Activated CD8-positive, alpha-beta memory T cell treated with anti-CD3 and anti-CD28 coated beads, Interleukin-2, amount 10 ng/mL, durations not matched to agents 7 days and 5 days (primary cell): ENCODE results near the gene ICA1. TPM values are rescaled to one million over a fixed set of nuclear protein-coding genes. Genes with fewer than 3 reads are reported as not detected.
"Not testable (repeated sequence)": the region's sequence is repeated elsewhere in the genome, so short reads cannot be mapped to it uniquely, and the experiment has no call there.

Experiments used
- ATAC-seq: fragments of 150-1000 bp; cut with Tn5 transposase; one replicate; pipeline ENCODE4 v1.10.0; 2021; ENCODE audit warnings: moderate library complexity
- CTCF ChIA-PET: fragments of 350-600 bp; sonication (Branson Sonifier 250); formaldehyde crosslinking; loops from one replicate; lab custom pipeline; 2021; ENCODE audit warnings: antibody characterized with exemption; lab: Charles Lee
- DNase-seq: peaks from one replicate; pipeline ENCODE4 v3.0.0-alpha.2; 2020
- H3K27ac Mint-ChIP-seq: one replicate; pipeline ENCODE4 v1.8.0; 2021; ENCODE audit warnings: mild to moderate bottlenecking, mixed read lengths
- H3K27me3 Mint-ChIP-seq: one replicate; pipeline ENCODE4 v1.8.0; 2021; ENCODE audit warnings: mixed read lengths
- H3K36me3 Mint-ChIP-seq: one replicate; pipeline ENCODE4 v1.8.0; 2021; ENCODE audit warnings: mild to moderate bottlenecking, mixed read lengths
- H3K4me1 Mint-ChIP-seq: one replicate; pipeline ENCODE4 v1.8.0; 2021; ENCODE audit warnings: mixed read lengths
- H3K4me3 Mint-ChIP-seq: one replicate; pipeline ENCODE4 v1.8.0; 2021; ENCODE audit warnings: mild to moderate bottlenecking, moderate library complexity, mixed read lengths
- H3K9me3 Mint-ChIP-seq: one replicate; pipeline ENCODE4 v1.8.0; 2022; ENCODE audit warnings: low read depth, mixed read lengths
- total RNA-seq, 2 experiments: library from RNA; stranded (reverse); gene quantifications; one replicate each; pipeline ENCODE4 v1.2.3, GENCODE V29; 2021

ICA1 gene
- total RNA-seq, 2 experiments from 2014 or later: 2.7 to 3.4 TPM

- CTCF ChIA-PET: no interaction called here
- DNase-seq: no peak
- Mint-ChIP-seq H3K4me1 (no peaks in the 10 kb centered on the region), H3K36me3 (peaks cover 27% of the 10 kb centered on the region), H3K27me3 (no peaks in the 10 kb centered on the region), H3K9me3 (no peaks in the 10 kb centered on the region), H3K4me3 (no peak overlapping the region), H3K27ac (no peak overlapping the region)
- ATAC-seq: no peak
These were observed 172.8 kb downstream of the ICA1 start for GRCh38 chr7:8089036-8089780.

DNA sequence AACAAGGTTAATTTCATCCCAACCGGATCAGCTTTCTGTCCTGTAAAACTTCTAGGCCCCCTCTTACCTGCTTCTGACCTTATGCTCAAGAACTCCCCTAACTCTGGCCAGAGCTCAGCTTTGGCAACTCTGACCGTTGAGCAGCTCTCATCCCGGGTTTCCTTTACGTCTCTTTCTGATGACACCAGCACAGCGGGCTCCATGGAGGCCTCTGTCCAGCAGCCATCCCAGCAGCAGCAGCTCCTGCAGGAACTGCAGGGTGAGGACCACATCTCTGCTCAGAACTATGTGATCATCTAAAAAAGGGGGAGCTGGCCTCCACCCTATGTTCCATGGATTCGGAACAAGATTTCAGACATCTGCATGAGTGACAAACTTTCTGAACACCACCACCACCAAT is 175.7 kb downstream of the ICA1 start:
- Mint-ChIP-seq H3K4me3 (no peak overlapping the region), H3K36me3 (peaks cover 26% of the 10 kb centered on the region), H3K4me1 (no peaks in the 10 kb centered on the region), H3K9me3 (no peaks in the 10 kb centered on the region), H3K27me3 (no peaks in the 10 kb centered on the region), H3K27ac (no peak overlapping the region)
- no peak for ATAC-seq
- DNase-seq: no peak
- CTCF ChIA-PET: interaction anchor here (1.3 to 2.3 kb wide), 2 partner anchors 12 to 50 kb away, joined by 3 to 9 read pairs; no protein-coding TSS in a partner anchor

DNA sequence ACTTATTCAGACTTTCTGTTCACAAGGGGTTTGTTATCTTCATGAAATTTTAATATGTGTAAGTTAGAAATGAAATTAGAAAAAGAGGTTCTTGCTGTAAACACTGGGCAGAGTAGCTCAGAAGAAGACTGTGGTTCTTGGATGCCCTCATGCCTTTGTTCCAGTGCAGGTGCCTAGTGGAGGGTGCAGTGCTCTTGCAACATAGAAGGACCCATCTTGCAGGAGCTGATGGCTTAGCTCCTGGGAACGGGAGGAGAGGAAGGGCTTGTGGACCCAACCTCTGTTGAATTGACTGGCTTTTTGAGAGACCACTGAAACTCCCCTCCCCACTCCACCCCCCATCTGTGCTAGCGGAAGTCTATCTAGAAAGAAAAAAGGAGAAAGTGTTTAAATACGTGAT is 176.5 kb downstream of the ICA1 start:
- Mint-ChIP-seq H3K36me3 (peaks cover 26% of the 10 kb centered on the region), H3K27ac (no peak overlapping the region)

GRCh38 chr7:8084836-8085235 is 177.1 kb downstream of the ICA1 start:
- peaks cover 24% of the 10 kb centered on the region for H3K36me3 Mint-ChIP-seq
- no peaks in the 10 kb centered on the region for H3K9me3 Mint-ChIP-seq
- no peaks in the 10 kb centered on the region for H3K4me1 Mint-ChIP-seq
- ATAC-seq (no peak), DNase-seq (no peak)
- H3K4me3 Mint-ChIP-seq: no peak overlapping the region
- no peaks in the 10 kb centered on the region for H3K27me3 Mint-ChIP-seq
- CTCF ChIA-PET: interaction anchor here (0.6 to 2.3 kb wide), 5 partner anchors 11 to 404 kb away, joined by 3 to 9 read pairs (median 3); no protein-coding TSS in a partner anchor
- H3K27ac Mint-ChIP-seq: no peak overlapping the region

More for the DNA sequence above, 176.5 kb downstream of the ICA1 start:
- DNase-seq (no peak), ATAC-seq (no peak)
- Mint-ChIP-seq H3K4me1 (no peaks in the 10 kb centered on the region), H3K27me3 (no peaks in the 10 kb centered on the region), H3K9me3 (no peaks in the 10 kb centered on the region), H3K4me3 (no peak overlapping the region)
- CTCF ChIA-PET: interaction anchor here (0.9 to 2.3 kb wide), 3 partner anchors 12 to 105 kb away, joined by 3 to 9 read pairs (median 4); no protein-coding TSS in a partner anchor

DNA sequence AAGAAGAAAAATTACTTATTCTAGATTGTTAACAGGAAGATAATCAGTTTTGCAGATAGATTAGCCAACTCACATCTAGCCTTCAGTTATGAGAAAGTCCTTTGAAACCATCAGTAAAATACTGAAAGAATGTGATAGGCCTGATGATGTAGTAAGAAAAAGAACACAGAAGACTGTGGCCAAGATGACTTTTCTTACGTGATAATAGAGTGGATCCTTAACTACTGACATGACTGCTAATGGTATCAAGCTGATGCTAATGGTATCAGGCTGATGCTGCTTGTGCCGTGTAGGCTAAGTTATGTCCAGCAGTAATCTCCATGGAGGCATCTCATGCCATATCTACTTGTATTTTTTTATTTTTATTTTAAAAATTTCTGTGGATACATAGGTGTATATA is 179.2 kb downstream of the ICA1 start:
- Mint-ChIP-seq H3K4me3 (no peak overlapping the region), H3K27ac (no peak overlapping the region), H3K36me3 (peaks cover 21% of the 10 kb centered on the region), H3K4me1 (no peaks in the 10 kb centered on the region), H3K27me3 (no peaks in the 10 kb centered on the region), H3K9me3 (no peaks in the 10 kb centered on the region)
- DNase-seq (no peak), ATAC-seq (no peak)
- CTCF ChIA-PET: no interaction called here

GRCh38 chr7:8078418-8078817 is 183.5 kb downstream of the ICA1 start:
- CTCF ChIA-PET: interaction anchor here (0.7 kb wide), 1 partner anchor 77 kb away, joined by 3 read pairs; no protein-coding TSS in a partner anchor

GRCh38 chr7:8070451-8071180 is 191.4 kb downstream of the ICA1 start:
- no peak overlapping the region for H3K27ac Mint-ChIP-seq
- DNase-seq (no peak), ATAC-seq (no peak)
- H3K9me3 Mint-ChIP-seq: no peaks in the 10 kb centered on the region
- peaks cover 57% of the 10 kb centered on the region for H3K36me3 Mint-ChIP-seq
- H3K4me1 Mint-ChIP-seq: no peaks in the 10 kb centered on the region
- H3K4me3 Mint-ChIP-seq: no peak overlapping the region
- CTCF ChIA-PET: interaction anchor here (0.9 kb wide), 1 partner anchor 81 kb away, joined by 3 read pairs; no protein-coding TSS in a partner anchor
- H3K27me3 Mint-ChIP-seq: no peaks in the 10 kb centered on the region

More at GRCh38 chr7:8078418-8078817, 183.5 kb downstream of the ICA1 start:
- ATAC-seq (no peak), DNase-seq (no peak)
- H3K9me3 Mint-ChIP-seq: no peaks in the 10 kb centered on the region
- peaks cover 24% of the 10 kb centered on the region for H3K36me3 Mint-ChIP-seq
- no peaks in the 10 kb centered on the region for H3K4me1 Mint-ChIP-seq
- H3K27ac Mint-ChIP-seq: no peak overlapping the region
- H3K27me3 Mint-ChIP-seq: no peaks in the 10 kb centered on the region
- no peak overlapping the region for H3K4me3 Mint-ChIP-seq

GRCh38 chr7:8068892-8069686 is 192.9 kb downstream of the ICA1 start:
- ATAC-seq (no peak), DNase-seq (no peak)
- no peaks in the 10 kb centered on the region for H3K4me1 Mint-ChIP-seq
- no peak overlapping the region for H3K27ac Mint-ChIP-seq
- peaks cover 63% of the 10 kb centered on the region for H3K36me3 Mint-ChIP-seq
- CTCF ChIA-PET: no interaction called here
- no peak overlapping the region for H3K4me3 Mint-ChIP-seq
- H3K27me3 Mint-ChIP-seq: no peaks in the 10 kb centered on the region
- no peaks in the 10 kb centered on the region for H3K9me3 Mint-ChIP-seq

DNA sequence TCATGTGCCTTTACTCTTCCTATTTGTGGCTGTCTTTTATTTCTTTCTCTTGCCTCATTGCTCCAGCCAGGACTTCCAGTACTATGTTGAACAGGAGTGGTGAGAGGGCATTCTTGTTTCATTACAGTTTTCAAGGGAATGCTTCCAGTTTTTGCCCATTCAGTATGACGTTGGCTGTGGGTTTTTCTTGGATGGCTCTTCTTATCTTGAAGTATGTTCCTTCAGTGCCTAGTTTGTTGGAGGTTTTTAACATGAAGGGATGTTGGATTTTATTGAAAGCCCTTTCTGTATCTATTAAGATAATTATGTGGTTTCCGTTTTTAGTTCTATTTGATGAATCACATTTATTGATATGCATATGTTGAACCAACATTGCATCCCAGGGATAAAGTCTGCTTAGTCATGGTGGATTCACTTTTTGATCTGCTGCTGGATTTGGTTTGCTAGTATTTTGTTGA is 196.6 kb downstream of the ICA1 start:
- H3K27me3 Mint-ChIP-seq: no peaks in the 10 kb centered on the region
- DNase-seq (no peak), ATAC-seq (no peak)
- H3K36me3 Mint-ChIP-seq: peaks cover 66% of the 10 kb centered on the region
- no peaks in the 10 kb centered on the region for H3K4me1 Mint-ChIP-seq
- CTCF ChIA-PET: no interaction called here
- H3K9me3 Mint-ChIP-seq: peaks cover 5% of the 10 kb centered on the region
- no peak overlapping the region for H3K4me3 Mint-ChIP-seq
- no peak overlapping the region for H3K27ac Mint-ChIP-seq

DNA sequence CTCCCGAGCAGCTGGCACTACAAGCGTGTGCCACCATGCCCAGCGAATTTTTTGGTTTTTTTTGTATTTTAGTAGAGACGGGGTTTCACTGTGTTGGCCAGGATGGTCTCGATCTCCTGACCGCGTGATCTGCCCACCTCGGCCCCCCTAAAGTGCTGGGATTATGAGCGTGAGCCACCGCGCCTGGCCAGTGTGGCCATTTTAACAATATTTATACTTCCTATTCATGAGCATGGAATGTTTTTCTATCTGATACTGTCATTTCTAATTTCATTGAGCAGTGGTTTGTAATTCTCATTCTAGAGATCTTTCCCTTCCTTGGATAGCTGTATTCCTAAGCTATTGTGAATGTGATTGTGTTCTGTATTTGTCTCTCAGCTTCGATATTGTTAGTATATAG is 197.1 kb downstream of the ICA1 start:
- Mint-ChIP-seq H3K4me1 (no peaks in the 10 kb centered on the region), H3K9me3 (peaks cover 5% of the 10 kb centered on the region), H3K4me3 (no peak overlapping the region), H3K27ac (no peak overlapping the region), H3K36me3 (peaks cover 71% of the 10 kb centered on the region), H3K27me3 (no peaks in the 10 kb centered on the region)
- CTCF ChIA-PET: no interaction called here
- DNase-seq: no peak
- ATAC-seq: no peak

GRCh38 chr7:8063706-8064297 is 198.2 kb downstream of the ICA1 start:
- no peak for ATAC-seq
- Mint-ChIP-seq H3K4me3 (no peak overlapping the region), H3K27ac (no peak overlapping the region), H3K9me3 (peaks cover 5% of the 10 kb centered on the region), H3K27me3 (no peaks in the 10 kb centered on the region), H3K36me3 (peaks cover 74% of the 10 kb centered on the region), H3K4me1 (no peaks in the 10 kb centered on the region)
- CTCF ChIA-PET: interaction anchor here (0.7 kb wide), 1 partner anchor 130 kb away, joined by 3 read pairs; no protein-coding TSS in a partner anchor
- DNase-seq: no peak

DNA sequence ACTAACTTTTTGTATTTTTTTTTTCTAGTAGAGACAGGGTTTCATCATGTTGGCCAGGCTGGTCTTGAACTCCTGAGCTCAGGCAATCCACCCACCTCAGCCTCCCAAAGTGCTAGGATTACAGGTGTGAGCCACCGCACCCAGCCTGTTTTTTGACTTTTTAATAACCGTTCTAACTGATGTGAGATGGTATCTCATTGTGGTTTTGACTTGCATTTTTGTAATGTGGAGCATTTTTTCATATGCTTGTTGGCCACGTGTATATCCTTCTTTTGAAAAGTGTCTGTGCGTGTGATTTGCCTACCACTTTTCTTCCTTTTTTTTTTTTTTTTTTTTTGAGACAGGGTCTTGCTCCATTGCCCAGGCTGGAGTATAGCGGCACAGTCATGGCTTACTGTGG is 198.7 kb downstream of the ICA1 start:
- CTCF ChIA-PET: interaction anchor here (0.7 kb wide), 1 partner anchor 129 kb away, joined by 3 read pairs; no protein-coding TSS in a partner anchor
- not testable (repeated sequence) for H3K27me3 Mint-ChIP-seq, DNase-seq, H3K4me1 Mint-ChIP-seq, H3K27ac Mint-ChIP-seq, H3K9me3 Mint-ChIP-seq, H3K4me3 Mint-ChIP-seq, ATAC-seq
- H3K36me3 Mint-ChIP-seq: peaks cover 71% of the 10 kb centered on the region
